ENCODE results near the gene FAN1.
A peak's percentile ranks its signal among the peaks of the same experiment; 100 is the strongest.
"Not testable (repeated sequence)": the region's sequence is repeated elsewhere in the genome, so short reads cannot be mapped to it uniquely, and the experiment has no call there.

FAN1 gene

DNA sequence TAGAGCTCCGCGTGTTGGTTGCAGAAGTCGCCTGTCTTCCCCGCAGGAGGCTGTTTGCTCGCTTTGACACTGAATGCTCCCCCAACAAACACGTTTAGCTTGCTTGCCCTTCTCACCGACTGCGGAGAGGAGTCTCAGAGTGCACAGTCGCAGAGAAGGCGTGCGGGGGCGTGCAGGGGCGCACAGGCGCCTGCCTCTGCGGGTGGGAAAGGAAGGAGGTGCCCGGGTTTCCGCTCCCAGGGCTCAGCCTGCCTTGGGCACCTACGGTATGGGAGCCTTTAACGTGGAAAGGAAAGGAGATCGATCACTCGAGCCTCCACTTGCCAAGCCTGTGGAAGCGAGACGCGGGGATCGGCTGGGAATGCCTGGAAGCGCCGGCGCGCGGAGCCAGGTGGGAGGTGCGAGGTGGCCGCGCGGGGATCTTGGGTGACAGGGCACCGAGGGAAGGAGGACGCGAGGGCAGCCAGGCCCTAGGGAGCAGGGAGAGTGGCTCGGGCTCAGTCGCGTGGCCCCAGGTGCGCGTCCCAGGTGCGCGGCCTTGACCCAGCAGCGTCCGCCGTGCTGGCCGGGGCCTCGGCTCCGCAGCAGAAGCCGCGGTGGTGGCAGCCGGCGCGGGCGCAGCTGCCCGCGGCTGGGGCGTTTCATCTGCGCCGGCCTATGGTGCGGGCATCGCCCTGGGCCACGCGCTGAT lies at the start of gene FAN1:
Gene FAN1 (plus strand): TSS at position 419 of the 691 bp plus-strand sequence. CDS start 749 bp downstream, outside the sequence.
- DNase-seq (ENCODE audit: low spot score), result peak; percentile 83

DNA sequence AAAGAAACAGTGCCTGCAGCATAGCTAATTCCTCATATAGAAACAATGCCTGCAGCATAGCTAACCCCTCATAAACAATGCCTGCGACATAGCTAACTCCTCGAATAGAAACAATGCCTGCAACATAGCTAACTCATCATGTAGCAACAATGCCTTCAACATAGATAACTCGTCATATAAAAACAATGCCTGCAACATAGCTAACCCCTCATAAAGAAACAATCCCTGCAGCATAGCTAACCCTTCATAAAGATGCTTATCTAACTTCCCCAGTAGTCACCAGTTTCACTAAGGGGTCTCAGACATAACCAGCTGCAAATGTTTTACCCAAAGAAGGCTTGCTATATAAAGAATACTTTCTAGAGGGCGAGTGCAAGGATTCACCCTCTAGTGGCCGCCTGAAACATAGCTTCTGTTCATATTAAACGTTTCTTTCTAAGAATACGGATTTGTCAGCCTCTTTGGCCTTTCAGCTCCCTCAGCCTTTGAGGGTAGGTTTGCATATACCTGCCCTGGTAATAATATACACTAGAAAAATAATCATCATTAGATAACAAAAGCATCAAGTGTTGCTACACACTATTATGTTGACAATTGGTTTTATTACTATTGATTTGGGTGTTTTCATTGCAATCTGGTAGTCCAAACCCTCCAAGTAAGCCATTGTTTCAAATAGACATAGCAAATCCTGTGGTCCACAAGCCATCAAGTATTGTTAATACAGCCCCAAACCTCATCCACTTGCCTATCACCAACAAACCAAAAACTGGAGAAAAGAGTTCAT lies 44.4 kb upstream of the FAN1 start:
- peak; percentile 24 for DNase-seq (ENCODE audit: low spot score)

DNA sequence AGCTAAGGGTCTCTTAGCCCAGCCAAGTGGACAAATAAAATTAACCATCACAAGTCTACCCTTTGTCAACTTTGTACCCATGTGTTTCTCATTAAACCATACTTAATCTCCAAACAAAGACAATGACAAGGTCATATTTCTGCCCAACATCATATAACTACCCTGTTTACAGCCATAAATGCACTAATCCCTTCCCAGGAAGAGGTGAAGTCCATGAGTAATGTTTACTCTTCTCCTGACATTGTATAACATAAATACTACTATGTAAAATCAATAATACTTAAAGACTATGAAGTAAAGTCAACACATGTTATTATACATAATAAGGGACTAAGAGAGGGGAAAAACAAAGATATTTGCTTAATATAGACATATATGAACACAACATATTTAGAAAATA lies 38.5 kb upstream of the FAN1 start:
- DNase-seq (ENCODE audit: low spot score), result no peak

DNA sequence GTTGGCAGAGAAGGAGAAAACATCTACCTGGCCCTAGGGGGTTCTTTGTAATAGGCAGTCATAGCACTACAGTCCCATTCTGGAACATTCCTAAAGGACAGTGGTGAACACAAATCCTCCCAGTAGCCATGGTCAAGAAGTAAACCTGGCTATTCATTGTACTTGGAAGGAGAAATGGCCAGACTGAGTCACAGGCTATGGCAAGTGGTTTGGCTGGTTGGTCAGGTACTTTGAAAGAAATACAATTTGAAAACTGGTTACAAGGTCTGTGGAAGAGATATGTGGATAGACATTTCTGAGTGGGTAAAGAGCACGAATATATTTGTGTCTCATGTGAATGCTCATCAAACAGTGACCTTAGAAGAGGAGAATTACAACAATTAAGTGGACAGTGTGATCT lies 33.0 kb upstream of the FAN1 start:
- DNase-seq (ENCODE audit: low spot score), result no peak

DNA sequence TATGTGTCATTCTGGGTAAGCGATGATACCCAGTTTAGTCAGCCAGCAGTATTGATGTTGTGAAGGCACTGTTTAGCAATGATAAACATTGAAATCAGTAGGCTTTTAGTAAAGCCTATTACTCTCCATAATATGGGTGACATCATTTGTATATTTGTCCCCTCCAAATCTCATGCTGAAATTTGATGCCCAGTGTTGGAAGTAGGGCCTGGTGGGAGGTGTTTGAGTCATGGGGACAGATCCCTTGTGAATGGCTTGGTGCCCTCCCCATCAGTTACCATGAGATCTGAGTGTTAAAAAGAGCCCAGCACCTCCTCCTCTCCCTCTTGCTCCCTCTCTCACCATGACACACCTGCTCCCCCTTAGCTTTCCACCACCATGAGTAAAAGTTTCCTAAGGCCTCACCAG lies 31.4 kb upstream of the FAN1 start:
- no peak for DNase-seq (ENCODE audit: low spot score)

DNA sequence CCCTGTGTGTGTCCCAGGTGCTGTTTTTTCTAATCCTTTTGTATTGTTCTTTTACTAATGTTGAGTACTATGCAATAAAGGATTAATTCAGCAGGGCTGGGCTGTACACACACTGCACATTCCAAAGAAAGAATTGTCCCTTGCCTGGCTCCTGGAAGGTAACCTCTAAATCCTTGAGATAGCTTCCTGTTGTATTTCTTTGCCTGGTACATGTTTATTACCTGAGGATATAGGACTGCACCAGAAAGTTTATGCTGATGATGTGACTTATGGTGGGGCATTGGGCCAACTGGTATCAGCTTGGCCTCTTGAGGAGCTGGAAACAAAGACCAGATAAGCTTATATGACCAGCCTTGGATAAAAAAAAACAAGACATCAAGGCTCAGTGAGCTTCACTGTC lies 26.6 kb upstream of the FAN1 start:
- DNase-seq (ENCODE audit: low spot score), result no peak

DNA sequence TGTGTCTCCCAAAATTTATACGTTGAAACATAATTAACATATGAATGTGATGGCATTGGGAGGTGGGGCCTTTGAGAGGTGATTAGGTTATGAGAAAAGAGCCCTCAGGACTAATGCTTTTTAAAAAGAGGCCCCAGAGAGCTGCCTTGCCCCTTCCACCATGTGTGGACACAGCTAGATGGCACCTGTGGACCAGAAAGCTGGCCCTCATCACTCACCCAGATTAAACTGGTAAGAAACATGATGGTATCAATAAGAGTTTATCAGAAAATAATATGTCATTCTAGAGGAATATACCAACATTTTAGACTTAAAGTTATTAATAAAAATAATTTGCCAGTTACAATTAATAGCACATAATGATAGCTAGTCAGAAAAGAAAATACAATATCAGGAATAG lies 25.2 kb upstream of the FAN1 start:
- DNase-seq (ENCODE audit: low spot score), result no peak

DNA sequence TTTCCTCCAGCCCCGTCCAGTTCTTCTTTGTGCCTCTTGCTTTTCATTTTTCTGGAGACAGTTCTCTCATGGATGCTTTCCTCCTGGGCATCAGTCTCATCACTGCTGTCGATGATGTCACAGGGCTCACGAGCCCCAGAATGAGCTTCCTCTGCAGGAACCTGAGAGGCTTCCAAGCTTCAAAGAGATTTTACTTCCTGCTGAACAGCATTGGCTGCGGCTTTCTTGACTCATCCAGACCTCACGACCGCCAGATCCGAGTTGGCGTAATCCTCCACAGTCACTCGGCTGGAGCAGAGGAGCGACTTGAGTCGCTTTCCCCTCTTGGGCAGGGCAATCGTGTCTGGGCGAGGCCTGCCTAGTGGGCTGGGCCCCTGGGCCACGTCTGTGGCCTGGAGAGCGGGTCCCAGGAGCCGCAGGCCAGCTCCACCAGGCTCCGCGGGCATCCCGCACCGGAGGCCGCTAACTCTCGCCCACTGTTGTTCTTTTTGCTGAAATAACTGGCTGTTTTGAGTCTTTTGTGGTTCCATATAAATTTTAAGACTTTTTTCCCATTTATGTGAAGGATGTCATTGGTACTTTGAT lies 20.8 kb upstream of the FAN1 start:
- DNase-seq (ENCODE audit: low spot score), result peak; percentile 9

DNA sequence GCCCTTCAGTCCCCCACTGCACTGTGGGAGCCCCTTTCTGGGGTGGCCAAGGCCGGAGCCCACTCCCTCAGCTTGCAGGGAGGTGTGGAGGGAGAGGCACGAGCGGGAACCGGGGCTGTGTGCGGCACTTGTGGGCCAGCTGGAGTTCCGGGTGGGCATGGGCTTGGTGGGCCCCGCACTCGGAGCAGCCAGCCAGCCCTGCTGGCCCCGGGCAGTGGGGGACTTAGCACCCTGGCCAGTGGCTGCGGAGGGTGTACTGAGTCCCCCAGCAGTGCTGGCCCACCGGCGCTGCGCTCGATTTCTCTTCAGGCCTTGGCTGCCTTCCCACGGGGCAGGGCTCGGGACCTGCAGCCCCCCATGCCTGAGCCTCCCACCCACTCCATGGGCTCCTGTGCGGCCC lies 20.0 kb upstream of the FAN1 start:
- not testable (repeated sequence) for DNase-seq (ENCODE audit: low spot score)

DNA sequence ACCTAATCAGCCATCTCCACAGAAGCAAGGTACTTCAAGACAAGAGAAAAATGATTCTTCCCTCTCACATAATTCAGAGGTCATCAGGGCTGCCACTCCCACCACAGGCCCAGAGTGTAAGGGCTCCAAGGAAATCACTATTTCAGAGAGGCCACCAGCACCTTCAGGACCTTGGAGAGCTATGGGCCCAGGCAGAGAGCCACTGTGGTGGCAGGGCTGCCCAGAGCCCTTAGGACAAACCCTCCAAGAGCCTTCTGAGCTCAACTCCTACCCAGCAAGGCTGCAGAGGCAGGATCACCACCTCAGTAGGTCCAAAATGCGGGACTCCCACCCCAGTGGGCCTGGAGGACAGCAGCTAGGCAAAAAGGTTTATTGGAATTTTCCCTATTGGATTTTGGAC lies 17.9 kb upstream of the FAN1 start:
- DNase-seq (ENCODE audit: low spot score), result no peak

DNA sequence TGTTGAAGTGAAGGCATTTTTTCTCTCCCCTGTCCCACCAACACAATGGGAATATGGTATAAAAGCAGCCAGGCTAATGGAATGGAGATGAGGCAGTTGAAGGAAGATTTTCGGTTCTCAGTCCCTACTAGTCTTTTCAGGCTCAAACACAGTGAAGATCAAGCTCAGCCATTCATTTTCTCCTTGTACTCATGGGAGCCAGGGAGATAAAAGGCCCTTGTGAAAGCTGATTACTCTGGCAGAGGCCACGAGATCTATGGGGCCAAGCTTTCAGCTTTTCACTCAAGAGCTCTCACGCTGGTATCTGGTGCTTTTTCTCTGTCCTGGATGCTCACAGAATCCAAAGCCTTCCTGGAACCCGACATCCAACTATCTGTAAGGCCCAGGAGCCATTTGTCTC lies 14.5 kb upstream of the FAN1 start:
- DNase-seq (ENCODE audit: low spot score), result peak; percentile 88

DNA sequence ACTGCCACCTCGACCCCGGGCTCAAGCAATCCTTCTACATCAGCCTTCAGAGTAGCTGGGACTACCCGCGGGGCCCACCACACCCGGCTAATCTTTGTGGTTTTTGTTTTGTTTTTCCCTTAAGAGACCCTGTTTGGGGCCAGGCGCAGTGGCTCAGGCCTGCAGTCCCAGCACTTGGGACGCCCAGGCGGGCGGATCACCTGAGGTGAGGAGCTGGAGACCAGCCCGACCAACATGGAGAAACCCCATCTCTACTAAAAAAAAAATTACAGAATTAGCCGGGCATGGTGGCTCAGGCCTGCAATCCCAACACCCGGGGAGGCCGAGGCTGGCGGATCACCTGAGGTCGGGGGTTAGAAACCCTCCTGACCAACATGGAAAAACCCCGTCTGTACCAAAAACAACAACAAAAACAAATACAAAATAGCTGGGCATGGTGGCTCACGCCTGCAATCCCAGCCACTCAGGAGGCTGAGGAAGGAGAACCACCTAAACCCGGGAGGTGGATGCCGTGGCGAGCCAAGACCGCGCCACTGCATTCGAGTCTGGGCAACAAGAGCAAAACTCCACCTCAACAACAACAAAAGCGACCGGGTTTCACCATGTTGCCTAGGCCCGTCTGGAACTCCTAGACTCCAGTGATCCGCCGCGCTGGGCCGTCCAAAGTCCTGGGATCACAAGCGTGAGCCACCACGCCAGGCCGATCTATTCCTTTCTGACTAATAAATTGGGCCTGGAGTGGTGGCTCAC lies 8.1 kb upstream of the FAN1 start:
- DNase-seq (ENCODE audit: low spot score), result no peak

DNA sequence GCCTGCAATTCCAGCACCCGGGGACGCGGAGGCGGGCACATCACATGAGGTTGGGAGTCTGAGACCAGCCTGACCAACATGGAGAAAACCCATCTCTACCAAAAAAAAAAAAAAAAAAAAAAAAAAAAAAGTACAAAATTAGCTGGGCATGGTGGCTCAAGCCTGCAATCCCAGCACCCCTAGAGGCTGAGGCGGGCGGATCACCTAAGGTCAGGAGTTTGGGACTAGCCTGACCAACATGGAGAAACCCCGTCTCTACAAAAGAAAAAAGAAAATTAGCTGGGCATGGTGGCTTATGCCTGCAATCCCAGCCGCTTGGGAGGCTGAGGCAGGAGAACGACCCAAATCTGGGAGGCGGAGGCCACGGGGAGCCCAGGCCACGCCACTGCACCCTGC lies 7.5 kb upstream of the FAN1 start:
- DNase-seq (ENCODE audit: low spot score), result no peak

DNA sequence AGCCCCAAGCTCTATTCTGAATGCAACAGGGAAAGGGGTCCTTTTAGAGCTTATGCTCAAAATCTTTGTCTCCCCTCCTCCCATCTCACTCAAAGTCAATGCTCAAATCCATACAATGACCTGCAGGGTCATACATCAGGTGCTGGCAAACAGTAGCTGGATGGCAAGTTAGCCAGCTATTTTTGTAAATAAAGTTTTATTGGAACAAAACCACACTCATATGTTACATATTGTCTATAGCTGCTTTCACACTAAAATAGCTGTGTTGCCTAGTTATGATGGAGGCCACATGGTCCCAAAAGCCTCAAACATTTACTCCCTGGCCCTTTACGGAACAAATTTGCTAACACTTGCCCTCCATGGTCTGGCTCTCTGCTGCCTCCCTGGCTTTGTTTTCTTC lies 1.8 kb upstream of the FAN1 start:
- no peak for DNase-seq (ENCODE audit: low spot score)

DNA sequence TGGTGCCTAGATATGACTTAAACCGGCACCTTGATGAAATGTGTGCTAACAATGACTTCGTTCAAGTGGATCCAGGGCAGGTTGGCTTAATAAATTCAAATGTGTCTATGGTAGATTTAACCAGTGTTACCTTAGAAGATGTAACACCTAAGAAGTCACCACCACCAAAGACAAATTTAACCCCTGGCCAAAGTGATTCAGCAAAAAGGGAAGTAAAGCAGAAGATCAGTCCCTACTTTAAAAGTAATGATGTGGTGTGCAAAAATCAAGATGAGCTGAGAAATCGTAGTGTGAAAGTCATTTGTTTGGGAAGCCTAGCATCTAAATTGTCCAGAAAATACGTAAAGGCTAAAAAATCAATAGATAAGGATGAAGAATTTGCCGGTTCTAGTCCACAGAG lies 1.1 kb downstream of the FAN1 start:
- no peak for DNase-seq (ENCODE audit: low spot score)

DNA sequence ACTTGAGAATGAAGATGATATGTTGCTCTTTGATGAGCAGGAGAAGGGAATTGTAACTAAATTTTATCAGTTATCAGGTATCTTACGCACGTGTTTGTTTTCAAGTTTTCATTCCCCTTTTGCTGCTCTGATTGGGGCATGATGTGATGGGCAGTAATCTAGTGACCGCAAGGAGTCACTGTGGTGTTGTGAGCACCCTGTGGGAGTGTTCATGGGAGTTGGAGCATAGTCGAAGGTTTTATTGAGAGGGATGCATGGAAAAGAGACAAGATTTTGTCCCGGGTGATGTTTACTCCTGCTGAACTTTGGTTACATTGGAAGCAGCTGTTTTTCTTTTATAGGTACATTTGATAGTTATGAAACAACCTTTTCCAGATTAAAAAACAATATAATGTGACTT lies 2.1 kb downstream of the FAN1 start:
- peak; percentile 79 for DNase-seq (ENCODE audit: low spot score)

DNA sequence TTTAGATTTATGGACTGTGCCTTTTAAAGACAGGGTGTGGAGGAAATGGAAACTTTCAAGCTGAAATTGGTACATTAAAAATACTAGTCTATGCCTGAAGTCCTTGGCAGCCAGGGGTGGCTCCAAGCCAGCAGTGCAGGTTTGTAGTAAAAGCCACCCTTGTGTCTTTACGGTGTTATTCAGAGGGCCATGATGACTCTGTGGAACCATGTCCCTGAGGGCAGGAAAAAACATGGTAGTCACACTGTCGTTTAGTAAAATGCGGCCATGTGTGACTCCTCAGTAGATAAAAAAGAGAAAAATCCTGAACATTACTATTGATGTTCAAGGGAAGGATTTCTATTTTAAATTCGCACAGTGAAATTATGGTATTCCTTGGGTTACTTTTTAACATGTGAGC lies 2.7 kb downstream of the FAN1 start:
- DNase-seq (ENCODE audit: low spot score), result no peak

DNA sequence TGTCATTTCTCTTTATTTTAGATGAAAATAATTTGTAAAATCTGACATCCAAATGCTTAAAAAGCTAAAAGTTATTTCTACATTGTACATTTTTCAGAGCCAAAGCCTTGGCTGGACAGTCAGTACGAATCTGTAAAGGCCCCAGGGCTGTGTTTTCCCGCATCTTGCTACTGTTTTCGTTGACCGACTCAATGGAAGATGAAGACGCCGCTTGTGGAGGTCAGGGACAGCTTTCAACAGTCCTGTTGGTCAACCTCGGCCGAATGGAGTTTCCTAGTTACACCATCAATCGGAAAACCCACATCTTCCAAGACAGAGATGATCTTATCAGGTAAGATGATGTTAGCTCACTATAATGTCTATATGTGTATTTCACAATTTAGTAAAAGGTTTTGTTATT lies 10.0 kb downstream of the FAN1 start:
- no peak for DNase-seq (ENCODE audit: low spot score)

DNA sequence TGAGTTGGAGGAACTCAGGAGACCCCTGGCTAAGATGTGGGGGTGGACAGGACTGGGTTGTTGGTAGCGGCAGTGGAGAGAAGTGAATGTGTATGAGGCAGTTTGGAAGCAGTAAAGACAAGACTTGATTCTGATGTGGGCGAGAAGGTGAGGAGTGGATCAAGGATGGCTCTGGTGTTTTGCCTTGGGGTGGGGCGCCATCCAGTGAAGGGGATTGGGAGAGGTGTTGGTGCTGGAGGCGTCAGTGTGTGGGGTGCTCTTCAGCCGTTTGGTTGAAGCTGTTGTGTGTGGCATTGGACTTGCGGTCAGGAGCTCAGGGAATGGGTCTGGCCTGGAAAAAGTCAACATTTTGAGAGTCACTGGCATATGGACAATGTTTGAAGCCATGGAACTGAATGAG lies 13.3 kb downstream of the FAN1 start:
- no peak for DNase-seq (ENCODE audit: low spot score)

DNA sequence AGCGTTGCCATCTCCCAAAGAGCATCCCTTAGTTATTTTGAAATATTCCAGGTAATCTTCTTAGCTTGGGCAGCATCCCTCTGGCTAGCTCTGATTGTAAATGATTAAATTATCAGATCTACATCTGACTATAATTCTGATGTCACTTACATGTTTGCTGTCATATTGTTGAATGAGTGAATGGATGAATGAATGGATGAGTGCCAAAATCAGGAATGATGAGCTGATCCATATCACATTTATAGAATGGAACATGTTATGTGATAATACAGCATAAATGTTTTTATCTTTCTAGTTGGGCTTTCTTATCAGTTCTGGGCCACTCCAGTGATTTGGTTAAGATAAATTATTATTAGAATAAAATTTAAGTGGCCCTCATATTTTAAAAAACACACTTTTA lies 14.0 kb downstream of the FAN1 start:
- no peak for DNase-seq (ENCODE audit: low spot score)

DNA sequence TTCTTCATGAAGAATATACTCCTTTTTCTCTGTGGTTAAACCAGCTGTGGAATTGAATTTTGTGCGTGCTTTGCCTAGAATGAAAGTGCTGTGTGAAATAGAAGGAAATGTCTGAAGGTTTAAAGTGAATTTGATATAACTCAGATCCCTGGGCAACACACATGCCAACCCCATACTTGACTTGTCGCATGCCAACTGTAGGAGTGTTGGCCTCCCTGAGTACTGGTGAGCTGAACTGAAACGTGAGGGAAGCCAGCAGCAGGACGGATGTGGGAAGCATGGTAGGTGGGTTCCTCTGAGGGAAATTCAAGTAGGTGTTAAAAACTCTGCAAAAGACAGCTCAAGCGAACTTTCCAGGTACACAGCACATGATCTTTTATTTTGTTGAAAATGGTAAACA lies 14.7 kb downstream of the FAN1 start:
- DNase-seq (ENCODE audit: low spot score), result no peak

DNA sequence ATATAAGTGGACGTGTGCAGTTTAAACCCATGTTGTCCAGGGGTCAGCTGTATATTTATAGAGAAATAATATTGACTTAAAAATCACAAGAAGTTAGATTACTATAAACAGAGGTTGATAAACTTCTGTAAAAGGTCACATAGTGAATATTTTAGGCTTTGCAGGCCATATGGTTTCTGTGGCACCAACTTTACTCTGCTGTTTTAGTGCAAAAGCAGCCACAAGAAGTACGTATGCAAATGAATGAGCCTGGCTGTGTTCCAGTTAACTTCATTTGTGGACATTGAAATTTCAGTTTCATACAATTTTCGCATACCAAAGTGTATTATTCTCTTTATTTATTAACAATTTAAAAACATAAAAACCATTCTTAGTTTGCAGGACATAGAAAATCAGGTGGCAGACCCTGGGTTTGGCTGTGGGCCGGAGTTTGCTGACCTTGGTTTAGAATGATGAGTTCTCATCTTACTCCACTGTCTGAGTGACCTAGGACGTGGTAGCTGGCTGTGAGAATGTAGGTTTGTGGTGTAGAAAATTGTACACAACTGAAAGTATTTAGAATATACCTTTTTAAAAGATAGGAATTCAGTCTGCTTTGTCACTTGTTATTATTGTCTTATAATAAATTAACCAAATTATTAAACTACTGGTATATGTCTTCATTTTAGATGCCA lies 16.3 kb downstream of the FAN1 start:
- no peak for DNase-seq (ENCODE audit: low spot score)

Data from pons (tissue), 1 donor.